HG03342 (cell line): ENCODE measurements around the gene HTRA1.

Experiments
- ATAC-seq: cut with Tn5 transposase; IDR thresholded peaks from one replicate; pipeline ENCODE4 v1.9.1; 2021; ENCODE audit warnings: mild to moderate bottlenecking, moderate library complexity; ENCODE audit not compliant: unreplicated experiment

HTRA1 gene

GRCh38 chr10:122454603-122455080 lies 6.7 kb upstream of the HTRA1 start, which contains the start of gene ARMS2:
Gene ARMS2, plus strand, starts transcription at chr10:122454653. Its CDS starts 75 bp downstream, at chr10:122454728.
- no peak for ATAC-seq

GRCh38 chr10:122455376-122456079 lies 5.8 kb upstream of the HTRA1 start:
- ATAC-seq = no peak

- no peak for ATAC-seq
Measured at GRCh38 chr10:122457934-122458333, 3.4 kb upstream of the HTRA1 start.

- no peak for ATAC-seq
Measured at GRCh38 chr10:122458693-122459092, 2.7 kb upstream of the HTRA1 start.

- ATAC-seq = no peak
Measured at GRCh38 chr10:122459561-122460273, 1.6 kb upstream of the HTRA1 start.

- no peak for ATAC-seq
Measured at GRCh38 chr10:122460891-122461293, 461 bp upstream of the HTRA1 start.

DNA sequence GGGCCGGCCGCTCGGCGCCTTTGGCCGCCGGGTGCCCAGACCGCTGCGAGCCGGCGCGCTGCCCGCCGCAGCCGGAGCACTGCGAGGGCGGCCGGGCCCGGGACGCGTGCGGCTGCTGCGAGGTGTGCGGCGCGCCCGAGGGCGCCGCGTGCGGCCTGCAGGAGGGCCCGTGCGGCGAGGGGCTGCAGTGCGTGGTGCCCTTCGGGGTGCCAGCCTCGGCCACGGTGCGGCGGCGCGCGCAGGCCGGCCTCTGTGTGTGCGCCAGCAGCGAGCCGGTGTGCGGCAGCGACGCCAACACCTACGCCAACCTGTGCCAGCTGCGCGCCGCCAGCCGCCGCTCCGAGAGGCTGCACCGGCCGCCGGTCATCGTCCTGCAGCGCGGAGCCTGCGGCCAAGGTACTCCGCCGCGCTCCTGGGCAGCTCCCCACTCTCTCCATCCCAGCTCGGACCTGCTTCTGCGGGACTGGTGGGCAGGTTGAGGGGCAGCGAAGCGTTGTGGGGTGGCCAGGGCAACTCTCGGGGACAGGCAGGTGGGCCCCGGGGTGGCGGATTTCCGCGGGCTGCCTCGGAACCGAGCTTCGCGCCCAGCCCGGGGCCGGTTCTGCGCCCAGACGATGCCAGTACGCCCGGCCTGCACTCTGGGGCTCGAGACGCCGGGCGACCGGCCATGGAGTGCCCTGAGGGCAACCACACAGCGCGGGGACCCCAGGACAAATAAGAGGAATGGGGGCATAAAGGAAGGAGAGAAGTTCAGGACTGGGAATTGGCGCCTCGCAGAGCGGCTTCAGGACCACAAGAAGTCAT lies 578 bp downstream of the HTRA1 start:
- no peak for ATAC-seq

DNA sequence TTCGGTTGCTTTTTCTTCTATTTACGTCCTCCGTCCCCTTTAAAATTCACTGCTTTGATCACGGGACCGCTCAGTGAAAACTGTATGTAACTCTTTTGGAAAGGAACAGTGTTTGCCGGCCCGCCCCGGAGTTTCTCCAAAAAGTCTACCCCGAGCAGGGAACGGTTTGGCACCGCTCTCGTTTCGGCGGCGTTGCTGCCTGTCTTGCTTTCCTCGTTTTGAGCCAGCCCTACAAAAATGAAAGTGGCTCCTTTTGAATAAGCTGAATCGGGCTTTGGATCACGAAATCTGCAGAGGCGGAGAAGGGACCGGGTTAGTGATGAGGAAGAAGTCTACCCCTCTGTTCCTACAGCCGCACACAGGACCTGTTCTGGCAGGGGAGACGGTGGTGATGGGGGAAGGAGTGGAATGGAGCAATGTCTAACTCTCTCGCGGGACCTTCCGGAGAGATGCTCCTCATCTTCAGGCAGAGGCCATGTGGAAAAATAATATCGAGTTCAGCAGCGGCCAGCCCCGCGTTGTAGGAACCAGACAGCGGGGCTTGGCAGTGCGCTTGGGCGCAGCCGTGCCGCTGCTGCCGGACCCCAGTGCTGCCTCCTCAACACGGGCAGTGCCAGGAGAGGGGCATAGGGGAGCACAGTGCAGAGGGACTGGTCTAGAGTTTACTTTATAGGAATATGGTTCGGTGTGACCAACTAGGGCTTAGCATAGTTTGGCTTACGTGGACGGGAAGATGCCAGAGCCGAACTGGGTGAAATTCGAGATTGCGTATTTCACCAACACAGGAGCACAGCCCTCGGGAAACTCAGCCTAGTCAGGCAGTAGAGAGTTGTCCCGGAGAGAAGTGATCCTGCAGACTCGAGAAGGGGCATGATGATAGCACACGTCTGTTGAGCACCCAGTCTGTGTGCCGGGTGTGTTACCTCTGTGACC lies 1.4 kb downstream of the HTRA1 start:
- ATAC-seq = no peak

DNA sequence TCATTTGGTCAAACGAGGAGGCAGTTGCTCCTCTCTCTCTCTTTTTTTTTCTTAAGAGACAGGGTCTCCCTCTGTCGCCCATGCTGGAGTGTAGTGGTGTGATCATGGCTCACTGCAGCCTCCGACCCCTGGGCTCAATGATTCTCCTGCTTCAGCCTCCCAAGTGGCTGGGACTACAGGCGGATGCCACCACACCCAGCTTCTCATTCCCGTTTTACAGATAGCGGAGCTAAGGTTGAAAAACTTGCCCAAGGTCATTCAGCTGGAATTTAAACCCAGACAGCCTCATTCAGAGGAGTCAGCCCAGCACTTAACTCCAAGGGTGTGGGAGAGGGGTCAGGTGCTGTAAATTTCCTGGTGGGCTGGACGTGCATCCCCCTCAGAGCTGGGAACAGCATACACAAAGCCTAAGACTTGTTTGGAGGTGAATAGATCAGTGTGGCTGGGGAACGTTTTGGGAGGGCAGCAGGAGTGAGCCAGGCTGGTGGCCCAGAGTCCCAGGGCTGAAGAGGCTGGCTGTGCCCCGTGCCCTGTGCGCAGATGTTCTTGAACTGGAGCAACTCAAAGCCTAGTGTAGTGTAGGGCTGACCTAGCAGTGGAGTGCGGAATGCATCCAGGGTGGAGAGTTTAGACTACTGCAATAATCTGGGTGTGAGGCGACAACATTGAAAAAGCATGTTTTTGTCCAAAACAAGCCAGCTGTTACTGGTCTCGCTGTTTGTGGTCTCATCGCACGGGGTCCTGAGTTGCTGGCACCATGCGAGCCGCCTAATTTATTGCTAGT lies 2.3 kb downstream of the HTRA1 start:
- no peak for ATAC-seq

DNA sequence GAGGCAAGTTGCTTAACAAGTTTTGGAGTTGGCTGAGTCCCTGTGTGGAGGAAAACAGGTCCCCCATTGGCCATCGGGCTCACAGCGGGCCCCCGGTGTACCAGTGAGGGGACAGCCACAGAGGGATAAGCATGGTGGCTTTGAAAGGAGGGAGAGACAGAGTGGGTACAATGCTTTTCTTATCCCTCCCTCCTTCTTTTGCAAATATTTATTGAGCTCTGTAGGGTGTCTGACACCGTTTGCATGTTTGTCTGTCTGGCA lies 2.8 kb downstream of the HTRA1 start:
- ATAC-seq = no peak

DNA sequence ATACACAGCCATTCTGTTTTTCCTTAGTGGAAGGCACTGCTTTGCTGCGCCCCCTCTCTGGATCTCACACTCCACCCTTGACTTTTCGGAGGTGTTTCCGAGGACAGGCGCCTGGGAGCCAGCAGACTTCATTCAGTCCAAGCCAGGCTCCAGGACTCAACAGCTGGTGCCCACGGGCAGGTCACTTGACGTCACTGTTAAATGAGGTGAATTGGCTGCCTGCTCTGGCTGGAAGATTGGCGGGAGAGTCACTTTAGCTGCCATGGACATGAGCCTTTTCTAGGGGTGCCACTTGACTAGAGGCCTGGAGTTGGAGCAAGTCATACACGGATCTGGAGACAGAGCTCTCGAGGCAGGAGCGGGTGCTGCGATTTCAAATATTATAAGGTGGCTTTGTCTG lies 3.2 kb downstream of the HTRA1 start:
- no peak for ATAC-seq

DNA sequence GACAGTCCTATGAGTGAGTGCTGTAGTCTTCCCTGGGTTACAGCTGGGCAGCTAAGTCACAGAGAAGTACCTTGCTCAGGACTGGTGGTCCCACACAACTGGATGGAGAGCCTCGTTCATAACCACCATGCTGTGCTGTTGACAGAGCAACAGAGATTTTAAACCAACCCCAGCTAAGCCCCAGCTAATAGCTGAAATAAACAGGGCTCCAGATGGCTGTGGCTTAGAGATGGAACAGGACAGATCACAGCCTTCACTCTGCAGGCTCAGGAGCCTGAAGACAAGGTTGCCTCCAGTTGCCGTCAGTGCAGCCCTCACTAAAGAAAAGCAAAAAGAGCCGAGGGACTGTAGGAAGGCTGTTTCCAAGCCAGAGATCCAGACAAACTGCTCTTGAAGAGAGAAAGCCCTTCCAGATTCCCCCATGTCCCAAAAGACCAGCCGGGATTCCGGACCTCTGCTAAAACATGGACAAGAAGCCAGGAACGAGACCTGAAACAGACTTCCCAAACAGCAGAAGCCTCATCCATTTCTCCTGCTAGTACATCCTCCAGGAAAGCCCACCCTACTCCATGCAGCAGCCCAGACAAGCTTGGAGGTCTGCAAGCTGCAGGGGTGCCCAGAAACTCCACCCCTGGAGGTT lies 4.2 kb downstream of the HTRA1 start:
- ATAC-seq = no peak

DNA sequence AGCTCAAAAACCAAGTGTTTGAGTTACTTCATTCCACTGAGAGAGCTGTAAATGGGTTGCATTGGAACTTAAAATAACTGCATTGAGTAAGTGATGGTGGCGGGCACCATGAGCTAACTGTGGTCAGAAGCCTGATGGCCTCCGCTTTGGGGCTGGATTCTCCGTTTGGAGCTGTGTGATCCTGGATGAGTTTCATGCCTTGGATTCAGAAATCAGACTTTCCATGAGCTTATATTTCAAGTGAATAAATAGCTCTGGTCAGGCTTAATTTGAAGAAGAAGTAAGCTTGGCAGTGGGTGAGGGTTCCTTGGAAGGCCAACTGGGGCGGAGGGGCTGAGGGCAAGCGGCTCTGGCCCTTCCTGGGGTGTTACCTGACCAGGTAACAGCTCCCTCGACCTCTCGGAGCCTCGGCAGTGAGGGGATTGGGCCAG lies 5.6 kb downstream of the HTRA1 start:
- ATAC-seq = no peak

GRCh38 chr10:122467701-122468100 lies 6.3 kb downstream of the HTRA1 start:
- no peak for ATAC-seq

DNA sequence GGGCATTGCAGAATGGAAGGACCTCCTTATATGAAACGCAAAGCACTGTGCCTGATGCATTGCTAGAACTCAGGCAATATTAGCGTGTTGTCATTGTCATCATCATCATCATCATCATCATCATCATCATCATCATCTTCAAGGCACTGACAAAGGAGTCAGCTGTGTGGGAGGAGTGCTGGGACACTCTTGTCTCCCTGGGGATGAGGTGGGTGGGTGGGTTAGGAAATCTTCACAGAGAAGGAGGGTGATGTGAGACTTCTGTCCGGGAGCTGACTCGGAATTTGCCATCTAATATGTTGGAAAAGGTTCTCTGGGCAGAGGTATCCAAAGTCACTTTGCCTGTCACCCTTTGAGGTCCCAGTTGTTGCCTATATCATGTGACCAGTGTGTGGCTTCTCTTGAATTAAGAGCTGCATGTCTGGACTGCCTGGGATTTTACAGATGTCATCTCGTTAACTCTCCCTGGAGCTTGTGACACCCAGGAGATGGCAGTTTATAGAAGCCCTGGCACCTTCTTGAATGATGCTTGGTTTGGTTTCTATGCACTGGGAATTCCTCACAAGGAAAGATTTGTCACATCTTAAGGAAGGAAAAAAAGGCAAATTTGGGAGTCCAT lies 7.1 kb downstream of the HTRA1 start:
- ATAC-seq = no peak

GRCh38 chr10:122468926-122469781 lies 7.8 kb downstream of the HTRA1 start:
- no peak for ATAC-seq

DNA sequence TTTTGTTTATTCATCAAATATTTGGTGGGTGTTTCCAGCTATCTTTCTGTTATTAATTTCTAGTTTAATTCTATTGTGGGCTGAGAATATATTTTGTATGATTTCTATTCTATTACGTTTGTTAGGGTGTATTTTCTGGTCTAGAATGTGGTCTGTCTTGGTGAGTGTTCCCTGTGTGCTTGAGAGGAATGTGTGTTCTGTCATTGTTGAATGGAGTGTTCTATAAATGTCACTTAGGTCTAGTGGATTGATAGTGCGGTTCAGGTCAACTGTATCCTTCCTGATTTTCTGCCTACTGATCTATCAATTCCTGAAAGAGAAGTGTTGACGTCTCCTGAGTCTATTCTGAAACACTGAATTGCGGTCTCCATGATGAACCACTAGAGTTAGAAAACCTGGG lies 8.5 kb downstream of the HTRA1 start:
- ATAC-seq = no peak

- ATAC-seq = no peak
Measured at GRCh38 chr10:122471531-122472177, 10.3 kb downstream of the HTRA1 start.
